OCI-LY3 (cell line): ENCODE measurements around the gene GRIK2.

Experiments used
- EZH2phosphoT487 ChIP-seq: fragments of 200-600 bp; shearing (Covaris generic); IDR thresholded peaks from 2 replicates; pipeline ENCODE4 v1.6.1; 2018; ENCODE audit warnings: antibody characterized with exemption, mixed run types, low read depth
- TF ChIP-seq, protein P1 (sequence below): fragments of 200-600, 300-600 bp; sonication (generic); IDR thresholded peaks from 2 replicates; pipeline ENCODE4 v1.5.1; 2014; ENCODE audit warnings: antibody characterized with exemption, low read length, low read depth

DNA sequence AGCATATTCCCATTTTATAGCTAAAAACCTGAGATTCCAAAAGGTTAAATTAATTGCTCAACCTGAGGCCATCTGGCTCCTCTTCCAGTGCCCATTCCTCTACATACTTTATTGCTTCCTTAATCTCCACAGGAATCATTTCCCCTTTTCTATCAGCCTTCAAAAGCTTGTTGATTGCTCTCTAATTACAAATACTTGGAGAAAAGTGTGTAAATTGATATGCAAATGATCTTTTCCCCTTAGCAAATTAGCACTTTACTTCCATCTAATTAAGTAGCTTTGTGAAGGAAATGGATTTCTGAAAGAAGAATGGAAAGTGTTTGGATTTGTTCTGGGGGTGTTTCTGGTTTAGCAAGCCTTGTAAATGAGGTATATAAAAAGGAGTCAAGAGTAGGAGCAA lies 323.3 kb downstream of the GRIK2 start:
- TF ChIP-seq, protein P1, sequence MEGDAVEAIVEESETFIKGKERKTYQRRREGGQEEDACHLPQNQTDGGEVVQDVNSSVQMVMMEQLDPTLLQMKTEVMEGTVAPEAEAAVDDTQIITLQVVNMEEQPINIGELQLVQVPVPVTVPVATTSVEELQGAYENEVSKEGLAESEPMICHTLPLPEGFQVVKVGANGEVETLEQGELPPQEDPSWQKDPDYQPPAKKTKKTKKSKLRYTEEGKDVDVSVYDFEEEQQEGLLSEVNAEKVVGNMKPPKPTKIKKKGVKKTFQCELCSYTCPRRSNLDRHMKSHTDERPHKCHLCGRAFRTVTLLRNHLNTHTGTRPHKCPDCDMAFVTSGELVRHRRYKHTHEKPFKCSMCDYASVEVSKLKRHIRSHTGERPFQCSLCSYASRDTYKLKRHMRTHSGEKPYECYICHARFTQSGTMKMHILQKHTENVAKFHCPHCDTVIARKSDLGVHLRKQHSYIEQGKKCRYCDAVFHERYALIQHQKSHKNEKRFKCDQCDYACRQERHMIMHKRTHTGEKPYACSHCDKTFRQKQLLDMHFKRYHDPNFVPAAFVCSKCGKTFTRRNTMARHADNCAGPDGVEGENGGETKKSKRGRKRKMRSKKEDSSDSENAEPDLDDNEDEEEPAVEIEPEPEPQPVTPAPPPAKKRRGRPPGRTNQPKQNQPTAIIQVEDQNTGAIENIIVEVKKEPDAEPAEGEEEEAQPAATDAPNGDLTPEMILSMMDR, result no peak
- no peak for TF ChIP-seq EZH2phosphoT487
